Tibial nerve (tissue), 4 donors: ENCODE results near the gene FADS6. TPM values are rescaled to one million over a fixed set of nuclear protein-coding genes. Genes with fewer than 3 reads are reported as not detected.

ENCODE experiments used
- DNase-seq, 2 donors: peaks; one replicate each; pipeline ENCODE4 v3.0.0-alpha.2; 2019; ENCODE audit warnings: low spot score in 2 of 2
- H3K27ac ChIP-seq, 4 donors: fragments of 200-600 bp; sonication (generic) in 3 of 4; one replicate each; pipeline ENCODE4 v1.5.1; 2017 to 2019; ENCODE audit warnings: mild to moderate bottlenecking in 1 of 4
- H3K27me3 ChIP-seq, 2 donors: fragments of 200-600 bp; sonication (generic) in 1 of 2; one replicate each; pipeline versions ENCODE4 v1.5.1 to v1.6.0; 2017 to 2019
- H3K36me3 ChIP-seq, 3 donors: fragments of 200-600 bp; sonication (generic); one replicate each; pipeline ENCODE4 v1.5.1; 2018 to 2019
- H3K4me1 ChIP-seq, 4 donors: fragments of 200-600 bp; sonication (generic) in 3 of 4; one replicate each; pipeline ENCODE4 v1.5.1; 2017 to 2019
- H3K4me3 ChIP-seq, 4 donors: fragments of 200-600 bp; sonication (generic) in 3 of 4; one replicate each; pipeline ENCODE4 v1.5.1; 2017 to 2019; ENCODE audit warnings: mild to moderate bottlenecking in 1 of 4, moderate library complexity in 1 of 4
- H3K9me3 ChIP-seq, 4 donors: fragments of 200-600 bp; sonication (generic) in 3 of 4; one replicate each; pipeline ENCODE4 v1.5.1; 2017 to 2019
- EP300 ChIP-seq, 2 donors: sonication (generic); formaldehyde crosslinking; IDR thresholded peaks; one replicate each; pipeline ENCODE4 v1.6.1; 2017; ENCODE audit warnings: antibody characterized with exemption in 2 of 2, mild to moderate bottlenecking in 1 of 2
- POLR2A ChIP-seq, 2 donors: fragments of 450-650 bp; IDR thresholded peaks; one replicate each; pipeline ENCODE4 v1.6.1; 2017; ENCODE audit warnings: antibody characterized with exemption in 2 of 2, mild to moderate bottlenecking in 2 of 2, moderate library complexity in 2 of 2
- WGBS, 2 donors: methylation state at CpG; one replicate each; pipeline ENCODE4 v1.1.5; 2018; 5-methylcytosine and 5-hydroxymethylcytosine counted together
- total RNA-seq, 4 donors: library from RNA; depleted of rRNA; stranded (reverse); fragments of >200 nt; gene quantifications; one replicate each; pipeline ENCODE4 v1.1.0, GENCODE V29; 2016
- TF ChIP-seq, protein P1 (sequence below), 5 experiments: fragments of 200-600 bp in 3 of 5; fragments of 450-650 bp in 2 of 5; sonication (generic) in 3 of 5; IDR thresholded peaks; one replicate each; pipeline ENCODE4 v1.5.1; 2016 to 2019; ENCODE audit warnings: antibody characterized with exemption in 5 of 5, mild to moderate bottlenecking in 3 of 5, moderate library complexity in 2 of 5

FADS6 gene
- total RNA-seq, 4 donors from 2014 or later = not detected

DNA sequence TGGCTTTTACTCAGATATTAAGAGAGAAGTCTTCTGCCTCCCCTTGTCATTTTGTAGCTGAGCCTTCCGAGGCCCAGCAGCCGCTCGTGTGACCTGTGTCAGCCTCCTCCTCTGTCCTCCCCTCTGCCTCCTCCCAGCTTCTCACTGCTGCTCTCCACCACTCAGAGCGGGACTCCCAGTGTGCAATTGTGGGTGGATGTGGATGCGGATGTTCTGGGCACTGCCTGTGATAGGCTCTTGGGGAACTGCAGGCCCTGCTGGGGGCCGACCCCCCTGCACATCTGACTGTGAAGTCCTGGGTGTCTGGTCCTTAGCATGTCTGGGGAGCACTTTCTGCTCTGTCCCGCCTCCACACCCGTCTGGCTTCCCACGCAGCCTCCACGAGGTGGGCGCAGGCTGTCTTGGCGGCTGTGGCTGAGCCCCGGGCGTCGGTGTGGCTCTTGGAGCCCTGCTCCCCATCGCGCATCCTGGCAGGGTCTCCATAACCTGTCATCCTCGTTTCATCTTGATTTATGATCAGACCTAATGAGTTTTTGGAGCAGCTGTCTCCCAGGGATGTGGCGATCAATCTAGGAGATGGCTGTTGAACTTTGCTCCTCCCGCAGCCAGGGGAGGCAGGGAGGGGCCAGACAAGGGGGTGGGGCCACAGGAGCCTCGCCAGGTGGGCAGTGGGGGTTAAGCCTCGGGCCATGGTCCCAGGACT lies 61.8 kb downstream of the FADS6 start:
- no peak for DNase-seq
- Histone ChIP-seq H3K27ac (no peak overlapping the region), H3K4me3 (no peak overlapping the region), H3K36me3 (peaks cover 0 to 57% (median 0%) of the 10 kb centered on the region in 3 donors), H3K27me3 (no peaks in the 10 kb centered on the region), H3K9me3 (no peaks in the 10 kb centered on the region), H3K4me1 (no peaks in the 10 kb centered on the region)
- TF ChIP-seq EP300 (IDR thresholded peaks at IDR 0.05) = no peak
- TF ChIP-seq, protein P1, sequence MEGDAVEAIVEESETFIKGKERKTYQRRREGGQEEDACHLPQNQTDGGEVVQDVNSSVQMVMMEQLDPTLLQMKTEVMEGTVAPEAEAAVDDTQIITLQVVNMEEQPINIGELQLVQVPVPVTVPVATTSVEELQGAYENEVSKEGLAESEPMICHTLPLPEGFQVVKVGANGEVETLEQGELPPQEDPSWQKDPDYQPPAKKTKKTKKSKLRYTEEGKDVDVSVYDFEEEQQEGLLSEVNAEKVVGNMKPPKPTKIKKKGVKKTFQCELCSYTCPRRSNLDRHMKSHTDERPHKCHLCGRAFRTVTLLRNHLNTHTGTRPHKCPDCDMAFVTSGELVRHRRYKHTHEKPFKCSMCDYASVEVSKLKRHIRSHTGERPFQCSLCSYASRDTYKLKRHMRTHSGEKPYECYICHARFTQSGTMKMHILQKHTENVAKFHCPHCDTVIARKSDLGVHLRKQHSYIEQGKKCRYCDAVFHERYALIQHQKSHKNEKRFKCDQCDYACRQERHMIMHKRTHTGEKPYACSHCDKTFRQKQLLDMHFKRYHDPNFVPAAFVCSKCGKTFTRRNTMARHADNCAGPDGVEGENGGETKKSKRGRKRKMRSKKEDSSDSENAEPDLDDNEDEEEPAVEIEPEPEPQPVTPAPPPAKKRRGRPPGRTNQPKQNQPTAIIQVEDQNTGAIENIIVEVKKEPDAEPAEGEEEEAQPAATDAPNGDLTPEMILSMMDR (IDR thresholded peaks at IDR 0.05) = no peak
- WGBS, 2 donors = 80 to 81% methylated on average over 22 of the region's 22 CpGs

DNA sequence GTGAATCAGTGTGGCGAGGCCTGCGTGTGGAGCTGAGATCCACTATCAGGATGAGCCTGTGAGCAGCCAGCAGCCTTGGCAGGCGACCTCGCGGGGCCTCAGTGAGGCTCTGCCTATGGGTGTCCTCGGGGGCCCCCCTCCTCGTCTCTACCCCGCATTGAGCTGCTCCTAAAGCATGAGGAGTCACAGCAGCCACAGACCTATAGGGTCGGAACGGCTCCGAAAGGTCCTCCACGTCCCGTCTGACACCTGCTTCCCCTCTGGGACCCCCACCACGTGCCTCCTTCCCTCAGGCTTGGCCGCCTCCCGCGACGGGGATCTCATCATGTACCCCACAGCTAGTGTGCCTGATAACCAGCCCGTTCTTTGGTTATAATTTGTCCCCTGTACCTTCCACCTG lies 62.6 kb downstream of the FADS6 start:
- H3K4me3 ChIP-seq = no peak overlapping the region
- 89 to 93% methylated on average over 18 to 19 of the region's 19 CpGs for WGBS, 2 donors
- H3K27me3 ChIP-seq = no peaks in the 10 kb centered on the region
- no peak overlapping the region for H3K27ac ChIP-seq
- peaks cover 0 to 56% (median 0%) of the 10 kb centered on the region in 3 donors for H3K36me3 ChIP-seq
- DNase-seq = no peak
- H3K4me1 ChIP-seq = no peaks in the 10 kb centered on the region
- no peaks in the 10 kb centered on the region for H3K9me3 ChIP-seq
- TF ChIP-seq, protein P1 (IDR thresholded peaks at IDR 0.05) = no peak
- TF ChIP-seq EP300 (IDR thresholded peaks at IDR 0.05) = no peak

GRCh38 chr17:74827800-74828199 lies 65.6 kb downstream of the FADS6 start:
- H3K36me3 ChIP-seq = peaks cover 0 to 54% (median 0%) of the 10 kb centered on the region in 3 donors
- 94 to 97% methylated on average over 5 to 6 of the region's 11 CpGs for WGBS, 2 donors
- TF ChIP-seq POLR2A (IDR thresholded peaks at IDR 0.05) = no peak
- TF ChIP-seq EP300 (IDR thresholded peaks at IDR 0.05) = no peak
- TF ChIP-seq, protein P1 (IDR thresholded peaks at IDR 0.05) = no peak
- no peak overlapping the region for H3K27ac ChIP-seq
- no peak for DNase-seq
- H3K9me3 ChIP-seq = no peaks in the 10 kb centered on the region
- H3K4me3 ChIP-seq = no peak overlapping the region
- no peaks in the 10 kb centered on the region for H3K27me3 ChIP-seq
- H3K4me1 ChIP-seq = peaks cover 0 to 19% (median 9%) of the 10 kb centered on the region in 4 donors

Other genes with a start within 250 kb of the FADS6 start
- gene CD300LF, start 180.7 kb downstream of the FADS6 start, total RNA-seq = 1 to 10 TPM in 1 of 4 donors, not detected in 3; 2.1 TPM
- 1 to 10 TPM in 3 of 4 donors, under 1 TPM in 1; 0.87 to 4.4 (median 2.3) TPM for gene RAB37, start 156.4 kb downstream of the FADS6 start, total RNA-seq
- gene NHERF1, start 145.0 kb downstream of the FADS6 start, total RNA-seq = 10 to 100 TPM; 42.2 to 55.2 (median 53.0) TPM
- gene NAT9, start 117.3 kb downstream of the FADS6 start, total RNA-seq = 10 to 100 TPM; 27.5 to 78.6 (median 43.2) TPM
- gene GRIN2C, start 33.7 kb downstream of the FADS6 start, total RNA-seq = 1 to 10 TPM in 1 of 4 donors, under 1 TPM in 3; 0.22 to 3.6 (median 0.50) TPM
- gene FDXR, start 20.6 kb downstream of the FADS6 start, total RNA-seq = 10 to 100 TPM in 1 of 4 donors, 1 to 10 TPM in 3; 3.9 to 12.1 (median 8.8) TPM
- gene USH1G, start 29.6 kb upstream of the FADS6 start, total RNA-seq = under 1 TPM in 1 of 4 donors, not detected in 3; 0.87 TPM
- gene OTOP2, start 30.6 kb upstream of the FADS6 start, total RNA-seq = not detected
- gene OTOP3, start 42.3 kb upstream of the FADS6 start, total RNA-seq = not detected
- gene HID1, start 79.1 kb upstream of the FADS6 start, total RNA-seq = 10 to 100 TPM in 1 of 4 donors, 1 to 10 TPM in 3; 5.7 to 11.6 (median 8.9) TPM
- gene CDR2L, start 94.0 kb upstream of the FADS6 start, total RNA-seq = 10 to 100 TPM; 10.7 to 19.2 (median 13.9) TPM
- gene MRPL58, start 119.0 kb upstream of the FADS6 start, total RNA-seq = 10 to 100 TPM; 32.1 to 51.9 (median 46.0) TPM
- gene ATP5PD, start 153.3 kb upstream of the FADS6 start, total RNA-seq = 100 to 1,000 TPM; 171 to 241 (median 220) TPM
- gene KCTD2, start 153.6 kb upstream of the FADS6 start, total RNA-seq = 10 to 100 TPM; 24.9 to 33.5 (median 32.6) TPM
- gene SLC16A5, start 194.3 kb upstream of the FADS6 start, total RNA-seq = 10 to 100 TPM in 1 of 4 donors, 1 to 10 TPM in 3; 4.6 to 27.9 (median 7.7) TPM
- 10 to 100 TPM in 1 of 4 donors, 1 to 10 TPM in 3; 4.2 to 12.0 (median 8.3) TPM for gene ARMC7, start 216.3 kb upstream of the FADS6 start, total RNA-seq
- gene NT5C, start 238.1 kb upstream of the FADS6 start, total RNA-seq = 100 to 1,000 TPM; 137 to 194 (median 166) TPM